Skin of body (tissue), 2 donors: Measurements from ENCODE around the gene SNX21. TPM values are rescaled to one million over a fixed set of nuclear protein-coding genes. Genes with fewer than 3 reads are reported as not detected.
"Not testable (repeated sequence)": the region's sequence is repeated elsewhere in the genome, so short reads cannot be mapped to it uniquely, and the experiment has no call there.

ENCODE experiments used
- DNase-seq: peaks from one replicate; lab custom pipeline; 2025; lab: John Stamatoyannopoulos, UW
- total RNA-seq: library from RNA; depleted of rRNA; stranded (reverse); fragments of >200 nt; gene quantifications from one replicate; pipeline ENCODE4 v1.2.3, GENCODE V29; 2014

SNX21 gene
- total RNA-seq, 1 donor from 2014 or later, result 22.8 TPM

- no peak for DNase-seq
Observed at GRCh38 chr20:45848969-45849582, 15.5 kb downstream of the SNX21 start.

GRCh38 chr20:45850238-45850637 lies 16.6 kb downstream of the SNX21 start:
- DNase-seq, result no peak

- no peak for DNase-seq
Observed at GRCh38 chr20:45850926-45851325, 17.3 kb downstream of the SNX21 start.

- no peak for DNase-seq
Observed at GRCh38 chr20:45851501-45851900, 17.9 kb downstream of the SNX21 start.

- DNase-seq, result no peak
Observed at GRCh38 chr20:45852326-45852725, 18.7 kb downstream of the SNX21 start.

- DNase-seq, result no peak
Observed at GRCh38 chr20:45853484-45853883, 19.9 kb downstream of the SNX21 start.

GRCh38 chr20:45857114-45857881 lies 23.7 kb downstream of the SNX21 start, which contains the start of the genes ACOT8 and ZSWIM3:
ACOT8 (minus strand) TSS chr20:45857392; CDS start chr20:45857315, 77 bp downstream.
ZSWIM3 (plus strand) TSS chr20:45857614; CDS start chr20:45857826, 212 bp downstream.
- peak; percentile 100 for DNase-seq

GRCh38 chr20:45857882-45858216 lies 24.2 kb downstream of the SNX21 start:
- DNase-seq, result no peak

- DNase-seq, result no peak
Observed at GRCh38 chr20:45859916-45860315, 26.3 kb downstream of the SNX21 start.

- DNase-seq, result no peak
Observed at GRCh38 chr20:45860560-45861220, 27.1 kb downstream of the SNX21 start.

GRCh38 chr20:45861221-45862075 lies 27.8 kb downstream of the SNX21 start:
- no peak for DNase-seq

- DNase-seq, result no peak
Observed at GRCh38 chr20:45863543-45864470, 30.2 kb downstream of the SNX21 start.

GRCh38 chr20:45866454-45866853 lies 32.9 kb downstream of the SNX21 start:
- no peak for DNase-seq

- DNase-seq, result no peak
Observed at GRCh38 chr20:45867136-45867818, 33.7 kb downstream of the SNX21 start.

- DNase-seq, result no peak
Observed at GRCh38 chr20:45867819-45868176, 34.2 kb downstream of the SNX21 start.

- no peak for DNase-seq
Observed at GRCh38 chr20:45872626-45873025, 39.0 kb downstream of the SNX21 start.

- DNase-seq, result no peak
Observed at GRCh38 chr20:45873409-45874103, 40.0 kb downstream of the SNX21 start.

GRCh38 chr20:45874104-45874481 lies 40.5 kb downstream of the SNX21 start:
- DNase-seq, result not testable (repeated sequence)

- DNase-seq, result no peak
Observed at GRCh38 chr20:45874576-45874975, 41.0 kb downstream of the SNX21 start.
